HEK293 (cell line): ENCODE measurements around the gene CADM4.

Experiments used
- BCL6B ChIP-seq: fragments of 450-650 bp; formaldehyde crosslinking; IDR thresholded peaks from 2 replicates; pipeline ENCODE4 v1.5.1; 2017; ENCODE audit warnings: missing biosample characterization, missing genetic modification characterization
- GFI1B ChIP-seq: fragments of 450-650 bp; formaldehyde crosslinking; IDR thresholded peaks from 2 replicates; pipeline ENCODE4 v1.5.1; 2016; ENCODE audit warnings: missing biosample characterization, missing genetic modification characterization
- HOXD13 ChIP-seq: sonication (generic); formaldehyde crosslinking; IDR thresholded peaks from 2 replicates; pipeline ENCODE4 v1.8.0; 2022; ENCODE audit warnings: missing genetic modification reagents, borderline replicate concordance
- KLF1 ChIP-seq: fragments of 450-650 bp; formaldehyde crosslinking; IDR thresholded peaks from 2 replicates; pipeline ENCODE4 v1.5.1; 2016; ENCODE audit warnings: missing biosample characterization, missing genetic modification characterization
- KLF10 ChIP-seq: fragments of 450-650 bp; IDR thresholded peaks from 2 replicates; pipeline ENCODE4 v1.5.1; 2018; ENCODE audit warnings: missing biosample characterization, mild to moderate bottlenecking, missing genetic modification characterization
- KLF16 ChIP-seq: fragments of 450-650 bp; formaldehyde crosslinking; IDR thresholded peaks from 2 replicates; pipeline ENCODE4 v1.5.1; 2017; ENCODE audit warnings: missing biosample characterization, missing genetic modification characterization
- KLF7 ChIP-seq: fragments of 450-650 bp; formaldehyde crosslinking; IDR thresholded peaks from 2 replicates; pipeline ENCODE4 v1.5.1; 2016; ENCODE audit warnings: missing biosample characterization, missing genetic modification characterization, borderline replicate concordance
- MEIS1 ChIP-seq: sonication (generic); formaldehyde crosslinking; IDR thresholded peaks from 2 replicates; pipeline ENCODE4 v1.8.1; 2022; ENCODE audit warnings: missing genetic modification reagents, mild to moderate bottlenecking, borderline replicate concordance
- PATZ1 ChIP-seq: fragments of 450-650 bp; formaldehyde crosslinking; IDR thresholded peaks from 2 replicates; pipeline ENCODE4 v1.5.1; 2016; ENCODE audit warnings: missing biosample characterization, missing genetic modification characterization
- REPIN1 ChIP-seq: fragments of 450-650 bp; formaldehyde crosslinking; IDR thresholded peaks from 2 replicates; pipeline ENCODE4 v1.5.1; 2017; ENCODE audit warnings: missing biosample characterization, missing genetic modification characterization, low read depth
- SCRT2 ChIP-seq: fragments of 450-650 bp; formaldehyde crosslinking; IDR thresholded peaks from 2 replicates; pipeline ENCODE4 v1.5.1; 2016; ENCODE audit warnings: missing biosample characterization, missing genetic modification characterization
- YY1 ChIP-seq: fragments of 450-650 bp; formaldehyde crosslinking; IDR thresholded peaks from 2 replicates; pipeline ENCODE4 v1.5.1; 2018; ENCODE audit warnings: missing biosample characterization, missing genetic modification characterization
- ZBTB48 ChIP-seq: fragments of 450-650 bp; formaldehyde crosslinking; IDR thresholded peaks from 2 replicates; pipeline ENCODE4 v1.5.1; 2016; ENCODE audit warnings: missing biosample characterization, missing genetic modification characterization
- ZEB2 ChIP-seq: fragments of 450-650 bp; formaldehyde crosslinking; IDR thresholded peaks from 2 replicates; pipeline ENCODE4 v1.5.1; 2016; ENCODE audit warnings: missing biosample characterization, missing genetic modification characterization
- ZFP69B ChIP-seq: fragments of 450-650 bp; formaldehyde crosslinking; IDR thresholded peaks from 2 replicates; pipeline ENCODE4 v1.5.1; 2016; ENCODE audit warnings: missing biosample characterization, missing genetic modification characterization
- ZNF132 ChIP-seq: fragments of 450-650 bp; formaldehyde crosslinking; IDR thresholded peaks from 2 replicates; pipeline ENCODE4 v1.5.1; 2017; ENCODE audit warnings: missing biosample characterization, missing genetic modification characterization, borderline replicate concordance
- ZNF146 ChIP-seq: fragments of 450-650 bp; formaldehyde crosslinking; IDR thresholded peaks from 2 replicates; pipeline ENCODE4 v1.5.1; 2016; ENCODE audit warnings: missing biosample characterization, missing genetic modification characterization
- ZNF148 ChIP-seq: fragments of 450-650 bp; formaldehyde crosslinking; IDR thresholded peaks from 2 replicates; pipeline ENCODE4 v1.5.0; 2017; ENCODE audit warnings: missing biosample characterization, missing genetic modification characterization, borderline replicate concordance
- ZNF155 ChIP-seq: fragments of 450-650 bp; formaldehyde crosslinking; IDR thresholded peaks from 2 replicates; pipeline ENCODE4 v1.5.1; 2016; ENCODE audit warnings: missing biosample characterization, missing genetic modification characterization
- ZNF16 ChIP-seq: fragments of 450-650 bp; formaldehyde crosslinking; IDR thresholded peaks from 2 replicates; pipeline ENCODE4 v1.5.1; 2016; ENCODE audit warnings: low read depth, missing biosample characterization, missing genetic modification characterization
- ZNF19 ChIP-seq: fragments of 450-650 bp; formaldehyde crosslinking; IDR thresholded peaks from 2 replicates; pipeline ENCODE4; 2016; ENCODE audit warnings: missing biosample characterization, missing genetic modification characterization, low read depth
- ZNF223 ChIP-seq: fragments of 450-650 bp; formaldehyde crosslinking; IDR thresholded peaks from 2 replicates; pipeline ENCODE4 v1.5.1; 2016; ENCODE audit warnings: missing biosample characterization, missing genetic modification characterization
- ZNF23 ChIP-seq: fragments of 450-650 bp; formaldehyde crosslinking; IDR thresholded peaks from 2 replicates; pipeline ENCODE4 v1.5.1; 2016; ENCODE audit warnings: missing biosample characterization, missing genetic modification characterization, borderline replicate concordance
- ZNF266 ChIP-seq: fragments of 450-650 bp; formaldehyde crosslinking; IDR thresholded peaks from 2 replicates; pipeline ENCODE4 v1.5.1; 2016; ENCODE audit warnings: missing biosample characterization, missing genetic modification characterization, low read depth
- ZNF311 ChIP-seq: fragments of 450-650 bp; formaldehyde crosslinking; IDR thresholded peaks from 2 replicates; pipeline ENCODE4 v1.5.1; 2017; ENCODE audit warnings: missing biosample characterization, missing genetic modification characterization, borderline replicate concordance
- ZNF398 ChIP-seq: fragments of 450-650 bp; formaldehyde crosslinking; IDR thresholded peaks from 2 replicates; pipeline ENCODE4 v1.5.1; 2017; ENCODE audit warnings: missing biosample characterization, missing genetic modification characterization
- ZNF423 ChIP-seq: fragments of 450-650 bp; formaldehyde crosslinking; IDR thresholded peaks from 2 replicates; pipeline ENCODE4 v1.5.1; 2016; ENCODE audit warnings: missing biosample characterization, missing genetic modification characterization
- ZNF558 ChIP-seq: fragments of 450-650 bp; formaldehyde crosslinking; IDR thresholded peaks from 2 replicates; pipeline ENCODE4 v1.5.1; 2016; ENCODE audit warnings: missing biosample characterization, missing genetic modification characterization
- ZNF629 ChIP-seq: fragments of 450-650 bp; formaldehyde crosslinking; IDR thresholded peaks from 2 replicates; pipeline ENCODE4 v1.5.1; 2017; ENCODE audit warnings: missing biosample characterization, missing genetic modification characterization
- ZNF639 ChIP-seq: fragments of 450-650 bp; formaldehyde crosslinking; IDR thresholded peaks from 2 replicates; pipeline ENCODE4 v1.5.1; 2016; ENCODE audit warnings: missing biosample characterization, missing genetic modification characterization
- ZNF692 ChIP-seq: fragments of 450-650 bp; formaldehyde crosslinking; IDR thresholded peaks from 2 replicates; pipeline ENCODE4 v1.5.1; 2016; ENCODE audit warnings: missing biosample characterization, missing genetic modification characterization
- ZNF701 ChIP-seq: fragments of 450-650 bp; formaldehyde crosslinking; IDR thresholded peaks from 2 replicates; pipeline ENCODE4 v1.5.1; 2016; ENCODE audit warnings: missing biosample characterization, missing genetic modification characterization
- ZNF707 ChIP-seq: fragments of 450-650 bp; formaldehyde crosslinking; IDR thresholded peaks from 2 replicates; pipeline ENCODE4 v1.5.1; 2016; ENCODE audit warnings: missing biosample characterization, missing genetic modification characterization

CADM4 gene

GRCh38 chr19:43610493-43610892 is 29.2 kb downstream of the CADM4 start (continued):
- TF ChIP-seq KLF7 (tag by site-specific recombination) (no peak), ZNF148 (tag by site-specific recombination) (no peak), ZNF266 (no peak), ZNF223 (tag by site-specific recombination) (no peak), ZNF701 (tag by site-specific recombination) (no peak), ZNF16 (no peak), REPIN1 (tag by site-specific recombination) (no peak), ZNF311 (tag by site-specific recombination) (no peak), HOXD13 (CRISPR knock-in tag) (no peak), KLF10 (tag by site-specific recombination) (no peak), ZEB2 (tag by site-specific recombination) (no peak; the same call in 1 of the 2 replicates), ZNF155 (no peak), KLF16 (no peak), ZNF146 (tag by site-specific recombination) (no peak), GFI1B (tag by site-specific recombination) (no peak), ZFP69B (tag by site-specific recombination) (peak; percentile 3; the same call in 1 of the 2 replicates), ZNF629 (tag by site-specific recombination) (peak; percentile 69), KLF1 (tag by site-specific recombination) (no peak), YY1 (no peak), PATZ1 (tag by site-specific recombination) (0 out of 2 replicates have a peak, but pooled peaks have one; percentile 22), ZNF132 (no peak), ZNF692 (tag by site-specific recombination) (no peak), ZNF423 (tag by site-specific recombination) (no peak), ZNF639 (tag by site-specific recombination) (no peak), ZNF558 (tag by site-specific recombination) (no peak), SCRT2 (tag by site-specific recombination) (peak; percentile 84), ZBTB48 (tag by site-specific recombination) (no peak), BCL6B (no peak), ZNF19 (no peak), ZNF23 (tag by site-specific recombination) (no peak), MEIS1 (CRISPR knock-in tag) (no peak), ZNF707 (tag by site-specific recombination) (no peak), ZNF398 (tag by site-specific recombination) (no peak)
